GM08714 (cell line): Measurements from ENCODE around the gene RPL23.

Source experiments
- H3K4me3 ChIP-seq: fragments of 200-500 bp; sonication (Bioruptor generic); 2 replicates; pipeline ENCODE4 v1.5.1; 2014; ENCODE audit warnings: mild to moderate bottlenecking, low read length, inconsistent platforms
- ZNF274 ChIP-seq: IDR thresholded peaks from 2 replicates; pipeline ENCODE4 v1.6.1; 2012; ENCODE audit warnings: mild to moderate bottlenecking, low read depth, low read length

Gene RPL23

DNA sequence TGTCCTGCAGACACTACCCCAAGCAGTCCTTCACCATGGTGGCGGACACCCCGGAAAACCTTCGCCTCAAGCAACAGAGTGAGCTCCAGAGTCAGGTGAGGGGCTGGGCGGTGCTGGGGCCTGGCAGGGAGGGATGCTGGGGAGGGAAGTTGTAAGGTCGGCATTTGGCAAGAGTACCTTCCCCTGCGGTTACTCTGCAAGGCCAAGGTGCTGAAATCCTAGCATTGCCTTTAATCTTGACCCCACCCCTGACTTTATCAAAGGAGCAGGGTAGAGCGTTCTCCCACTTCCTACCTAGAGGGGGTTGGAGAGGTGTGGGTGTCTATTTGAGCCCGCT lies 36.9 kb upstream of the RPL23 start:
- no peak overlapping the region for H3K4me3 ChIP-seq
- no peak for TF ChIP-seq ZNF274

- H3K4me3 ChIP-seq = no peak overlapping the region
- TF ChIP-seq ZNF274 = no peak
Observed at GRCh38 chr17:38889745-38890409, 36.4 kb upstream of the RPL23 start.

DNA sequence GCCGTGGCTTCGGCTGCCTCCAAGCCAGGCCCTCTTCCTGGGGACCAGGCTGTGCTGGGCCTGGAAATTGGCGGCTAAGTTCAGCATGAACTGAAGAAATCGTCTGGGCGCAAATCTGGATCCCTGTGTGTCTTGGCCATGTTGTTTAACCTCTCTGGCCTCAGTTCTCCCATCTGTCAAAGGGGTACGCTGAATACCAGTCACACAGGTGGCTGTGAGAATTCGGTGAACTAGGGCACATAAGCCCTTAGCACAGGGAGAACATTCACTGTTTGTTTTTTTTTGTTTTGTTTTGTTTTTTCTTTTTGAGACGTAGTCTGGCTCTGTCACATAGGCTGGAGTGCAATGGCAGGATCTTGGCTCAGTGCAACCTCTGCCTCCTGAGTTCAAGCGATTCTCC lies 35.3 kb upstream of the RPL23 start:
- no peak overlapping the region for H3K4me3 ChIP-seq
- no peak for TF ChIP-seq ZNF274

DNA sequence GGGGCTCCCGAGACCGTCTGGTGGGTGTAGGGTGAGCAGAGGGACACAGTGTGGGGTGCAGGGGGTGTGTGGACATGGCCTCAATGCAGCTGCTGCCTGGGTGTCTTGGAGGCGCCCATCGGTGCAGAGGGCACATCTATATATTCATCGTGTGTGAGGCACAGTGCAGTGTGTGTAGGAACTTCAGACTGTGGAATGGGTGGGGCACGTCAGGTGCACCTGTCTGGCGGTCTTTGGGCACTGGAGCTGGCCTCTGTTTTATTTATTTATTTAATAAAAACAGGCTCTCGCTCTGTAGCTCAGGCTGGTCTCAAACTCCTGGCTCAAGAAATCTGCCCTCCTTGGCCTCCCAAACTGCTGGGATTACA lies 33.1 kb upstream of the RPL23 start:
- no peak for TF ChIP-seq ZNF274

DNA sequence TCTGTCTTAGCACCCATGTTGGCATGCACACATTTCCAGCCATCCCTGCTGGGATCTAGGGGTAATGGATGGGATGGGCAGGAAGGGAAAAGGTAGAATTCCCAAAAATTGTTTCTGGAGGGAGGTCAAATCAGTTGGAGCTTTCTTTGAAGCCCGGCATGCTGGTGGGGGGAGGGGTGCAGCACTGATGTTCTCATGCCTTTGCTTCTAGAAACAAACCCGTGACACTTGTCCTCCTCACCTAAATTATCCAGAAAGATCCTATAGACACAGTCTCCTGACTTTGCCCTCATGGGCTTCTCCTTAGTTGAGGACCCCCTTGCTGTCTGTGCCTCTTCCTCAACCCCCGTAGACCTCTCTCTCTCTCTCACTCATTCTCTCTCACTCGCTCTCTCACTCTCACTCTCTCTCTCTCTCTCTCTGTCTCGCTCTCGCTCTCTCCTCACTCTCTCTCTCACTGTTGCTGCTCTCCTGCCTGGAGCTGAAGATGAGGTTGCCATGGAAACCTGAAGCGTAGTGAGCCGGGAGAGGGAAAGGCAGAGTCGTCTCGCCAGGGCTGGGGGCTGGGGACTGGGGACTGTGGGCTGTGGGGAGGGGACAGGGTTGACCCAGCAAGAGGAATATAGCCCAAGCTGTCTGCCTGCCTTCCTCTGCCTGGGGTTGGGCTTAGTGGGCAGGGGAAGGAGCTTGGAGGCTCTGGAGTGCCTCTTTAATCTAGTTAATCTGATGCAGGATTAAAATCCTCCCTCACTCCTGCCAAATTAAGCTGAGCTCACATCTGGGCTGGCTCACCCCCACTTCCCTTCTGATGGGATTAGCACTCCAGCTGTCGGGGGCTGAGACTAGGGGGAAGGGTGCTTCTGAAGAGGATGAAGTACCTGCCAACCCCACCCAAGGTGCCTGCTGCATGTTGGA lies 32.5 kb upstream of the RPL23 start:
- H3K4me3 ChIP-seq = no peak overlapping the region
- no peak for TF ChIP-seq ZNF274

More for the DNA sequence above, 33.1 kb upstream of the RPL23 start:
- no peak overlapping the region for H3K4me3 ChIP-seq

- TF ChIP-seq ZNF274 = no peak
- no peak overlapping the region for H3K4me3 ChIP-seq
Observed at GRCh38 chr17:38885044-38885727, 31.7 kb upstream of the RPL23 start.

DNA sequence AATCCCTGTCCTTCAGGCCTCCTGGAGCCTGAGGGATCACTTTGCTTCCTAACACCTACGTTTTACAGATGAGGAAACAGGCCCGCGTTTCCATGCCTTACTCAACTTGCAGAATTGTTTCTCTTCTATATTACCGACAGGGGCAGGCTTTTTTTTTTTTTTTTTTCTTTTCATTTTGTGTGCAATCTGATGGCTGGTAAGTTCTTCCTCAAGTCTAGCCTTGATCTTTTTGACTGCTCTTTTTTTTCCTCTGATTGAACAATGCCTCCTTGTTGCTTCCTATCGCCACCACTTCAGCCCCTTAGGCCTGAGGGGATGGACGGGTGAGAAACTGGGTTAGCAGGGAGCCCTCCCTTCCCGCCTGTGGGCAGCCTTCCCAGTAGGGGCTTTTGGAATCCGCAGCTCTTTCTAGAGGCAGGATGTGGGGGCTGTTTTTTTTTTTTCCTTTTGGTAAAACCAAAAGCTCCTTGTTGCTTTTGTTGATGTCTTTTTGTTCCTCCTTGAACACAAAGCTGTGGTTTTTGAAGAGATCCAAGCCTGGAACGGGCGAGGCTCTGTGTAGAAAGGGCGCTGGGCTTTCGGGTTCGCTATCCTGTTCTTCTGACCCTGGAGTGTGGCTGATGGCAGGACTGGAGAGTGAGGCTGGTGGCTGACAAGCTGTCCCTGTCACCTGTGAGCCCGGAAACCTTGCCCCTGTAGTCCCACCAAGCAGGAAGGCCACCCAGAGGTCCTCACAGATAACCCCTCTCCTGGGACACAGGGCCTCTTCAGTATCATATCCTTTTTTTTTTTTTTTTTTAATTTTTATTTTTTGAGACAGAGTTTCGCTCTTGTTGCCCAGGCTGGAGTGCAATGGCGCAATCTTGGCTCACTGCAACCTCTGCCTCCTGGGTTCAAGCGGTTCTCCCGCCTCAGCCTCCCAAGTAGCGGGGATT lies 30.3 kb upstream of the RPL23 start:
- no peak overlapping the region for H3K4me3 ChIP-seq
- no peak for TF ChIP-seq ZNF274

DNA sequence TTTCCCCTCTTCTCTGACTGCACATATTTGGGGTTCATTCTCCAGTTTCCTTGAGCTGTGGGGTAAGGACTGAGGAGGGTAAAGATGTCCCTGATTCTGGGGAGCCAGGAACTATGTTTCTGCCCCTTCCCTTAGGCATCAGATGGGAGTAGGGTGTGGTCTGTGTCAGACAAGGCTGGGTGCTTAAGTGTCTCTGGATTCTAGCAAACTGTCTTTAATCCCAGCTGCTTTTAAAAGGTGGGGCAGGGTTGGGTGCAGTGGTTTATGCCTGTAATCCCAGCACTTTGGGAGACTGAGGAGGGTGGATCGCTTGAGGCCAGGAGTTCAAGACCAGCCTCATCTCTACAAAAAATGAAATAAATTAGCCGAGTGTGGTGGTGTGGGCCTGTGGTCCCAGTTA lies 29.3 kb upstream of the RPL23 start:
- H3K4me3 ChIP-seq = no peak overlapping the region
- TF ChIP-seq ZNF274 = no peak

GRCh38 chr17:38881600-38882191 lies 28.2 kb upstream of the RPL23 start:
- no peak overlapping the region for H3K4me3 ChIP-seq
- no peak for TF ChIP-seq ZNF274

DNA sequence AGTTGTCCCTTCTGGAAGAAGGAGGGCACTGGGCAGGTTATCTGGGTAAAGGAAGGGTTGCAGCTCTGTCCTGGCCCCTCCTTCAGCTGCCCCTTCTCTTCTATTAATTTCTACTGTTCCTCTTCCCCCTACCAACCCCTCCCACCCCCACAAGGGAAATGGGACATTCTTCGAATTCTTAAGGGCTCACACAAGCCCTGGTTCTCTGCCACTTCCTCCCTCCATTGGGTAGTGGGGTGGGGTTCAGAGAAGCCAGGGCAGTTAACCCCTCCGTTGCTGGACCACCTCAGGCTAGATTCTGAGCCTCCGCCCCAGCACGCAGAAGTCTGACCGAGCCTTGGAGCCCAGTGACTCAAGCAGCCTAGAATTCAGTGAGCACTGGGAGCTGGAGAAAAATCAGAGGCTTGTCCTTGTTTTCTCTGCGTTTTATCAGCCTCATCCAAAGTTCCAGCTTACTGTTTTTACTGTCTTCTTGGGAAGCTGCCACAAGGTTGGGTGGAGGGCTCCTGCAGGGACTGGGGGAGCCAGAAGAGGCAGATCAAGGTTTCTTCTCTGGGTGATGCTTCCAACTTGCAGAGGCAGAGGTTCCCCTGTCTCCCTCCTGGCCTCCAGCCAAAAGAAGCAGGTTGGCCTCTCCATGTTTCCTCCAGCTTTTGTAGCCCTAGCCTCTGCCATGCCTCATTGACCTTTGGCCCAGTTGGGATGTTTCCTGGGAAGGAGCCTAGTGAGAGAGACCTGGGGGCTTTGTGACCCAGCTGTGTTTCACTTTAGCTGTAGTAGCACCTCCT lies 26.6 kb upstream of the RPL23 start:
- TF ChIP-seq ZNF274 = no peak
- H3K4me3 ChIP-seq = no peak overlapping the region

- TF ChIP-seq ZNF274 = no peak
- no peak overlapping the region for H3K4me3 ChIP-seq
Observed at GRCh38 chr17:38877130-38877851, 23.8 kb upstream of the RPL23 start.

DNA sequence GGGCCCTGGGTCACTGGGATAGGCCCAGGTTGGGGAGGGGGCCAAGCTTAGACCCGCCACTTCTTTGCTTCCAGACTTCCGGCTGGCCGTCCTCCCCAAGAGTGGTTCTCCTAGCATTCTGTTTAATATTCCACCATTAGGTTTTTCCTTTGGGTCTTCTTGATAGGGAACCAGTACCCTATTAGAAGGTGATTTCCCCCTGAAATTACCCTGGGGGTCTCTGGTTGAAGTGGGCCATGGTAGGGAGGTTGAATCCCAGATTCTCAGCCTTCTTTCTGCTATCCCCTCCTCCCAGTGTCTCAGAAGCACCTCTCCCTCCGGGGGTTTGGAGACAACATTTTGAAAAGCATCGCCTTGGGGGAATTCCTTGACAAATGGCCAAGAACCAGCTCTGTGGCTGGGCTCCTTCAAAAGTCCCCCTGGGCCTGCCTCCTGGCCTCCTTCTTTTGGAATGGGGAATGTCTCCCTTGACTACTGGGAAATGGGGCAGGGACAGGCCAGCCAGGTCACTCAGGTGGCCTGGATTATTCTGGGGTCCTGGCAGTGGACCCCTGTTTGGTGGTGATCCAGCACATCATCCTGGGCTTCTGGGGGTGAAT lies 22.1 kb upstream of the RPL23 start:
- no peak for TF ChIP-seq ZNF274
- no peak overlapping the region for H3K4me3 ChIP-seq
